Measurements from ENCODE around the gene NLGN4X.

NLGN4X gene

DNA sequence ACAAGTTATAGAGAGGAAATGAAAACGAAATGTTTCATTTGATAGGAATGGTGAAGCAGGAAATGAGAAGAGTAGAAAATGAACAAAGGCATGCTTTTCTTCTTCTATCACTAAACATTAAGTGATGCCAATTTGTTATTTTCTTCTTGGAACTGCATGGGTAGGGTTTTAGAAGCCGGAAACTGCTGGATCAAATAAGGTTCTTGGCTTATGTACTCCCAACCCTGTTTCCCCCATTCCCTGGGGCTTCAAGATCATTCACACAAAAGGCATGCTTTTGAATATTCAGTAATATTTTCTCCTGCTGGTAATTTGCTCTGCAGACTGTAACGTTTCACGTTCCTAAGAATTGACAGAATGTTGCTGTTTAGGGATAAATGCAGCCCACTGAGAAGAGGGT, 224.1 kb downstream of the NLGN4X start:
- Mint-ChIP-seq H3K4me3 (no peak overlapping the region), H3K27ac (no peak overlapping the region), H3K9me3 (peaks cover 4% of the 10 kb centered on the region), H3K36me3 (ENCODE audit: low read depth) (peaks cover 4% of the 10 kb centered on the region), H3K4me1 (no peaks in the 10 kb centered on the region), H3K27me3 (ENCODE audit: low read depth, poor library complexity) (no peaks in the 10 kb centered on the region)
- DNase-seq, result no peak
- TF ChIP-seq, protein P1, sequence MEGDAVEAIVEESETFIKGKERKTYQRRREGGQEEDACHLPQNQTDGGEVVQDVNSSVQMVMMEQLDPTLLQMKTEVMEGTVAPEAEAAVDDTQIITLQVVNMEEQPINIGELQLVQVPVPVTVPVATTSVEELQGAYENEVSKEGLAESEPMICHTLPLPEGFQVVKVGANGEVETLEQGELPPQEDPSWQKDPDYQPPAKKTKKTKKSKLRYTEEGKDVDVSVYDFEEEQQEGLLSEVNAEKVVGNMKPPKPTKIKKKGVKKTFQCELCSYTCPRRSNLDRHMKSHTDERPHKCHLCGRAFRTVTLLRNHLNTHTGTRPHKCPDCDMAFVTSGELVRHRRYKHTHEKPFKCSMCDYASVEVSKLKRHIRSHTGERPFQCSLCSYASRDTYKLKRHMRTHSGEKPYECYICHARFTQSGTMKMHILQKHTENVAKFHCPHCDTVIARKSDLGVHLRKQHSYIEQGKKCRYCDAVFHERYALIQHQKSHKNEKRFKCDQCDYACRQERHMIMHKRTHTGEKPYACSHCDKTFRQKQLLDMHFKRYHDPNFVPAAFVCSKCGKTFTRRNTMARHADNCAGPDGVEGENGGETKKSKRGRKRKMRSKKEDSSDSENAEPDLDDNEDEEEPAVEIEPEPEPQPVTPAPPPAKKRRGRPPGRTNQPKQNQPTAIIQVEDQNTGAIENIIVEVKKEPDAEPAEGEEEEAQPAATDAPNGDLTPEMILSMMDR (IDR thresholded peaks at IDR 0.05), result no peak

DNA sequence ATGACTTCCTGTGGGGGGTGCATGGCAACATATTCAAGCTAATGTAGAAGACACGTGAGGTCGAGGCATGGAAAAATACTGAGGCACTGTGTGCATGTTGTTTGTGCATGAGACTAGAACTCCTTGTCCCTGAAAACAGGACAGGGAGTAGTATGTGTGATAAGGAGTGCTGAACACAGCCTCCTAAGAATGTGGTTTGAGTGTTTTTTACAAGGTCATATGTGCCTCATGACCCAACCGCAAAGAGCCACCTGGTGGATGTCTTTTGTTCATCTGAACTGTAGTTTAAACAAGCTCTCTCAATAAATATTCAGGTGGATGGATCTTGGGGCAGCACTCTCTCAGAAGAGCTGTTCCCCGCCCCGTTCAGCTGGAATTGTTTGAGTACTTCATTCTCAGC, 226.6 kb downstream of the NLGN4X start:
- TF ChIP-seq, protein P1 (IDR thresholded peaks at IDR 0.05), result no peak
- no peak overlapping the region for H3K27ac Mint-ChIP-seq
- H3K27me3 Mint-ChIP-seq (ENCODE audit: low read depth, poor library complexity), result no peaks in the 10 kb centered on the region
- no peaks in the 10 kb centered on the region for H3K4me1 Mint-ChIP-seq
- no peaks in the 10 kb centered on the region for H3K36me3 Mint-ChIP-seq (ENCODE audit: low read depth)
- DNase-seq, result no peak
- no peaks in the 10 kb centered on the region for H3K9me3 Mint-ChIP-seq
- H3K4me3 Mint-ChIP-seq, result no peak overlapping the region

DNA sequence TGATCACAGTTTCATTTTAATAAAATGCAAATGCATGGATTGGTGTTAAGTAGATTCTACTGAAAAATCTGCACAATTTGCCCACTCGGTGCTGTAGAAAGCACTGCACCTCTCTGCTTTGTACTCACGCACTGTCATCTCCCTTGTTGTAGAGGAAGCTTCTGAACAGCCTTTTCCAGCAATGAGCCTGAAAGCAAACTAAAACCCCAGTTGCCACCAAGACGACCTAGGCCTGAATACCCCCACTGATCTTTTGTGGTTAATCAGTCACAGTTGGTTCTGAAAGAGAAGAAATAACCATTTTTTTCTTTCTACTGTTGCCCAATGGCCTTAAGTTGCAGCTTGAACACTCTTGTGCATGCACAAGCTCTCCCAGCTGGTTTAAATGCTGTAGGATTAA, 229.8 kb downstream of the NLGN4X start:
- H3K27me3 Mint-ChIP-seq (ENCODE audit: low read depth, poor library complexity), result no peaks in the 10 kb centered on the region
- no peak for DNase-seq
- no peaks in the 10 kb centered on the region for H3K4me1 Mint-ChIP-seq

GRCh38 chrX:5998456-5998855, 230.2 kb downstream of the NLGN4X start:
- no peak overlapping the region for H3K4me3 Mint-ChIP-seq
- no peaks in the 10 kb centered on the region for H3K9me3 Mint-ChIP-seq
- no peaks in the 10 kb centered on the region for H3K4me1 Mint-ChIP-seq
- no peaks in the 10 kb centered on the region for H3K36me3 Mint-ChIP-seq (ENCODE audit: low read depth)
- TF ChIP-seq, protein P1 (IDR thresholded peaks at IDR 0.05), result no peak
- no peaks in the 10 kb centered on the region for H3K27me3 Mint-ChIP-seq (ENCODE audit: low read depth, poor library complexity)
- DNase-seq, result no peak
- no peak overlapping the region for H3K27ac Mint-ChIP-seq

More for the DNA sequence above, 229.8 kb downstream of the NLGN4X start:
- Mint-ChIP-seq H3K9me3 (no peaks in the 10 kb centered on the region), H3K4me3 (no peak overlapping the region), H3K36me3 (ENCODE audit: low read depth) (no peaks in the 10 kb centered on the region), H3K27ac (no peak overlapping the region)
- TF ChIP-seq, protein P1 (IDR thresholded peaks at IDR 0.05), result no peak

DNA sequence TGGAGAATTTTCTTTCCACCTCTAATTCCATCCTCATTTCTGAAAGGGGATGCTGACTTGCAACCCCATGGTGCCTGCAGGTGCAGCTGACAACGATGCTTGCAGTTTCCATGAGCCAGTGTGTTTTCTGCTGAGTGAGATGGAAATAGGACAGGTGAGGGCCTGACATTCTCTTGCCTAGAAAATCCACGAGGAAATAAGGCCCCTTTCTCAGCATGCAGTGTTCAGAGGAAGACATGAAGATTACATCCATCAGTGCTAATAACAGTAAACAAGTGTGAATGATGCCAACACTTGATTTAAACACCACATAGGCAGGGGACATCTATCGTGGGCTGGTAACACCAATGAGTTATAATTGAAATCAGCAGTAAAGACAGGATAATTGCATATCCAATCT, 237.3 kb downstream of the NLGN4X start:
- no peaks in the 10 kb centered on the region for H3K4me1 Mint-ChIP-seq
- H3K27me3 Mint-ChIP-seq (ENCODE audit: low read depth, poor library complexity), result no peaks in the 10 kb centered on the region
- H3K4me3 Mint-ChIP-seq, result no peak overlapping the region
- TF ChIP-seq, protein P1 (IDR thresholded peaks at IDR 0.05), result no peak
- H3K9me3 Mint-ChIP-seq, result no peaks in the 10 kb centered on the region
- no peak overlapping the region for H3K27ac Mint-ChIP-seq
- DNase-seq, result no peak
- H3K36me3 Mint-ChIP-seq (ENCODE audit: low read depth), result no peaks in the 10 kb centered on the region

- Mint-ChIP-seq H3K27me3 (ENCODE audit: low read depth, poor library complexity) (no peaks in the 10 kb centered on the region), H3K9me3 (peaks cover 6% of the 10 kb centered on the region), H3K4me1 (no peaks in the 10 kb centered on the region), H3K4me3 (no peak overlapping the region), H3K27ac (no peak overlapping the region), H3K36me3 (ENCODE audit: low read depth) (no peaks in the 10 kb centered on the region)
- TF ChIP-seq, protein P1 (IDR thresholded peaks at IDR 0.05), result no peak
- no peak for DNase-seq
These were observed 249.3 kb downstream of the NLGN4X start for GRCh38 chrX:5979338-5979737.

All from nephron progenitor cell (in vitro differentiated cells).